ENCODE data around the gene CXXC5.

DNA sequence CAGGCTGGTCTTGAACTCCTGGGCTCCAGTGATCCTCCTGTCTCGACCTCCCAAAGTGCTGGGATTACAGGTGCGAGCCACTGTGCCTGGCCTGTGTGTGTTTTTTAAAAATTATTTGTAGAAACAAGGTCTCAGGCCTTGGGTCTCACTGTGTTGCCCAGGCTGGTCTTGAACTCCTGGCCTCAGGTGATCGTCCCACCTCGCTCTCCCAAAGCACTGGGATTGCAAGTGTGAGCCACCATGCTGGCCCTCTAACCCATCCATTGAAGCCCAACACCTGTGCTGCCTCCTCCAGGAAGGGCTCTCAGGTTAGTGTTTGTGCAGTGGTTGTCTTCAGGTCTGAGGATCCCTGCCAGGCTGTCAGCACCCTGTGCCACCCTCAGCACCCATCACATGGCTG lies 56.6 kb downstream of the CXXC5 start:
- TF ChIP-seq POLR2A (IDR thresholded peaks at IDR 0.05) = no peak
- TF ChIP-seq, protein P1, sequence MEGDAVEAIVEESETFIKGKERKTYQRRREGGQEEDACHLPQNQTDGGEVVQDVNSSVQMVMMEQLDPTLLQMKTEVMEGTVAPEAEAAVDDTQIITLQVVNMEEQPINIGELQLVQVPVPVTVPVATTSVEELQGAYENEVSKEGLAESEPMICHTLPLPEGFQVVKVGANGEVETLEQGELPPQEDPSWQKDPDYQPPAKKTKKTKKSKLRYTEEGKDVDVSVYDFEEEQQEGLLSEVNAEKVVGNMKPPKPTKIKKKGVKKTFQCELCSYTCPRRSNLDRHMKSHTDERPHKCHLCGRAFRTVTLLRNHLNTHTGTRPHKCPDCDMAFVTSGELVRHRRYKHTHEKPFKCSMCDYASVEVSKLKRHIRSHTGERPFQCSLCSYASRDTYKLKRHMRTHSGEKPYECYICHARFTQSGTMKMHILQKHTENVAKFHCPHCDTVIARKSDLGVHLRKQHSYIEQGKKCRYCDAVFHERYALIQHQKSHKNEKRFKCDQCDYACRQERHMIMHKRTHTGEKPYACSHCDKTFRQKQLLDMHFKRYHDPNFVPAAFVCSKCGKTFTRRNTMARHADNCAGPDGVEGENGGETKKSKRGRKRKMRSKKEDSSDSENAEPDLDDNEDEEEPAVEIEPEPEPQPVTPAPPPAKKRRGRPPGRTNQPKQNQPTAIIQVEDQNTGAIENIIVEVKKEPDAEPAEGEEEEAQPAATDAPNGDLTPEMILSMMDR (IDR thresholded peaks at IDR 0.05) = no peak

Measured in right lobe of liver (tissue), 4 donors.